Thymus (tissue), 11 donors: ENCODE measurements around the gene SWSAP1. TPM values are rescaled to one million over a fixed set of nuclear protein-coding genes. Genes with fewer than 3 reads are reported as not detected.
"Not testable (repeated sequence)": the region's sequence is repeated elsewhere in the genome, so short reads cannot be mapped to it uniquely, and the experiment has no call there.

Source experiments
- DNase-seq, 9 donors: peaks; one replicate each; pipeline ENCODE4 v3.0.0-alpha.2; 2013; ENCODE audit warnings: low spot score in 9 of 9, low read depth in 6 of 9, missing footprints in 1 of 9
- H3K27ac ChIP-seq, 2 donors: one replicate each; pipeline ENCODE4 v1.5.1; 2013; ENCODE audit warnings: control low read depth in 1 of 2, low read depth in 1 of 2, low read length in 1 of 2, mild to moderate bottlenecking in 1 of 2, moderate library complexity in 1 of 2
- H3K27me3 ChIP-seq, 2 donors: one replicate each; pipeline ENCODE4 v1.5.1; 2013; ENCODE audit warnings: low read length in 1 of 2; ENCODE audit not compliant: control insufficient read depth in 2 of 2, insufficient read depth in 1 of 2
- H3K36me3 ChIP-seq, 2 donors: one replicate each; pipeline ENCODE4 v1.5.1; 2013; ENCODE audit warnings: low read length in 1 of 2, mild to moderate bottlenecking in 1 of 2, moderate library complexity in 1 of 2; ENCODE audit not compliant: control insufficient read depth in 2 of 2, insufficient read depth in 2 of 2
- H3K4me1 ChIP-seq, 2 donors: one replicate each; pipeline ENCODE4 v1.5.1; 2013; ENCODE audit warnings: low read length in 2 of 2; ENCODE audit not compliant: control insufficient read depth in 2 of 2, insufficient read depth in 2 of 2
- H3K4me3 ChIP-seq, 2 donors: one replicate each; pipeline ENCODE4 v1.5.1; 2013; ENCODE audit warnings: low read length in 2 of 2, control low read depth in 1 of 2, mild to moderate bottlenecking in 1 of 2
- H3K9me3 ChIP-seq, 2 donors: one replicate each; pipeline ENCODE4 v1.5.1; 2013; ENCODE audit warnings: low read length in 1 of 2, mild to moderate bottlenecking in 1 of 2; ENCODE audit not compliant: control insufficient read depth in 2 of 2, insufficient read depth in 1 of 2
- WGBS: extraction: QIAGEN DNeasy Blood & Tissue Kit; methylation state at CpG from one replicate; pipeline ENCODE4 v1.1.7; 2013; 5-methylcytosine and 5-hydroxymethylcytosine counted together
- polyA plus RNA-seq: library from polyadenylated mRNA; stranded (reverse); fragments of 200-250 nt; gene quantifications from one replicate; pipeline ENCODE4 v1.2.3, GENCODE V29; 2013
- total RNA-seq: library from RNA; stranded (reverse); fragments of 120-200 nt; gene quantifications from one replicate; pipeline ENCODE4 v1.2.4, GENCODE V29; 2013
- donor health status: healthy.

The SWSAP1 gene
- total and polyA plus RNA-seq, 2 donors, result 3.3 to 5.9 TPM

DNA sequence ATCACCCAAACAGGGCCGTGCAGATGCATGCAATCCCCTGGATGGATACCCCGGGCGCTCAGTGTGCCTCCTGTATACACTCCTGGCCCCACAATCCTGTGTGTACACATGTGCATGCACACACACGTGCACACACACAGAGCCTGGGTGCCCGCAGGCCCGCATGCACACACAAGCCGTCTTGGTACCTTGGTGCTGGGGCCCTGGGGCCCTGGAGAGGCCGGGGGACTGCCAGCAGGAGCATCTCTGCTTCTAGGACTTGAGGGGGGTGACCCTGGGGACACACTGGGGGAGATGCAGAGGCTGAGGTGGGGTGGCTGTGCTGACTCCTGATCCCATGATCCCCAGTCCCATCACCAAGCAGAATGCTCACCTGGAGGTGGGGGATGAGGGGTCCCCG is 25.2 kb downstream of the SWSAP1 start:
- H3K4me1 ChIP-seq, result no peaks in the 10 kb centered on the region
- WGBS, result 95% methylated on average over 9 of the region's 9 CpGs
- no peak overlapping the region for H3K4me3 ChIP-seq
- H3K27ac ChIP-seq, result no peak overlapping the region
- no peaks in the 10 kb centered on the region for H3K36me3 ChIP-seq
- H3K9me3 ChIP-seq, result no peaks in the 10 kb centered on the region
- peaks cover 0 to 6% of the 10 kb centered on the region in 2 donors for H3K27me3 ChIP-seq
- no peak for DNase-seq

DNA sequence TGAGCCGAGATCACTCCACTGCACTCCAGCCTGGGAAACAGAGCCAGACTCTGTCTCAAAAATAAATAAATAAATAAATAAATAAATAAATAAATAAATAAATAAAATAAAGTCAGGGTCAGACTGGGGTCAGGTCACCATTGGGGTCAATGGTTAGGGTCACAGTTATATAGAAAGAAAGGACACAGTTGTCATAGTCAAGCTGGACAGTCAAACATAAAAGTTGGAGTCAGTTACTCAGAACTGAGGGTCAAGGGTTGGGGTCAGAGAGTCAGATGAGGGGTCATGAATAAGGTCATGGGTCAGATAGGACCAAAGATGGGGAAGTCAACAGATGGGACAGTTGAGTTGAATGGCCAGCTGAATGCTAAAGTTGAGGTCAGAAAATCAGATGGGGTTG is 26.3 kb downstream of the SWSAP1 start:
- 94% methylated on average over 1 of the region's 1 CpG for WGBS
- H3K27me3 ChIP-seq, result peaks cover 0 to 15% of the 10 kb centered on the region in 2 donors
- H3K4me1 ChIP-seq, result no peaks in the 10 kb centered on the region
- no peaks in the 10 kb centered on the region for H3K9me3 ChIP-seq
- no peak for DNase-seq
- no peaks in the 10 kb centered on the region for H3K36me3 ChIP-seq
- no peak overlapping the region for H3K27ac ChIP-seq
- H3K4me3 ChIP-seq, result no peak overlapping the region

DNA sequence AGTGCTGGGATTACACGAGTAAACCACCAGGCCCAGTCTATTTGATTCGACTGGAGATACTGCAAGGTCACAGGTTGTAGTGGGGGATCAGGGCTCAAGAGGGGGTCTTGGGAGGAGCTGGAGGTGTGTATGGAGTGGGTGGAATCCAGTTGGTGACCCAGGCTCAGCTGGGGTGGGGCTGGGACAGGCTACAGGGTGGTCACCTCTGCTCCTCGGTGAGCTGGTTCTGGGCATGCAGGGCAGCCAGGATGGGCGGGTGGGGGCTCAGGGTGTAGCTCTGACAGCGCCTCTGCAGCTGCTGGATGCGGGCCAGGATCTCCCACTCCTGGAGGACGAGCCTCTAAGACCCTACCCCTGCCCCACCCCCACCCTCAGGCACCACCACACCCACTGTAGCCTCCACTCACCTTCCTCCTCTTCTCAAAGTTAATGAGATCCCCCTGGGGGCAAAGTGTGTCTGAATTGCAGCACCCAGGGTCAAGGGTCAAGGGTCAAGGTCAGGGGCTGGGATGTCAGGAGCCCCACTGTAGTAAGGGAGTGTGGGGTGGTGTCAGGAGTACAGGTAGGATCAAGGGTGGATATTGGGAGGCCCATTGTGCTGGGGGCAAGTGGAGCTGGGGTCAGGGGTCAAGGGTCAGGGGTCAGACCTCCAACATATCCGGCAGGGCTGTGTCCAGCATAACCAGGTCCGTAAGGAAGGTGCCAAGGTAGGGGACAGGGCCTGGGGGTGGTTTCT is 27.5 kb downstream of the SWSAP1 start:
- 91% methylated on average over 9 of the region's 9 CpGs for WGBS
- H3K4me3 ChIP-seq, result no peak overlapping the region
- H3K4me1 ChIP-seq, result peaks cover 0 to 6% of the 10 kb centered on the region in 2 donors
- DNase-seq, result no peak
- no peaks in the 10 kb centered on the region for H3K9me3 ChIP-seq
- H3K36me3 ChIP-seq, result no peaks in the 10 kb centered on the region
- no peak overlapping the region for H3K27ac ChIP-seq
- peaks cover 0 to 26% of the 10 kb centered on the region in 2 donors for H3K27me3 ChIP-seq

DNA sequence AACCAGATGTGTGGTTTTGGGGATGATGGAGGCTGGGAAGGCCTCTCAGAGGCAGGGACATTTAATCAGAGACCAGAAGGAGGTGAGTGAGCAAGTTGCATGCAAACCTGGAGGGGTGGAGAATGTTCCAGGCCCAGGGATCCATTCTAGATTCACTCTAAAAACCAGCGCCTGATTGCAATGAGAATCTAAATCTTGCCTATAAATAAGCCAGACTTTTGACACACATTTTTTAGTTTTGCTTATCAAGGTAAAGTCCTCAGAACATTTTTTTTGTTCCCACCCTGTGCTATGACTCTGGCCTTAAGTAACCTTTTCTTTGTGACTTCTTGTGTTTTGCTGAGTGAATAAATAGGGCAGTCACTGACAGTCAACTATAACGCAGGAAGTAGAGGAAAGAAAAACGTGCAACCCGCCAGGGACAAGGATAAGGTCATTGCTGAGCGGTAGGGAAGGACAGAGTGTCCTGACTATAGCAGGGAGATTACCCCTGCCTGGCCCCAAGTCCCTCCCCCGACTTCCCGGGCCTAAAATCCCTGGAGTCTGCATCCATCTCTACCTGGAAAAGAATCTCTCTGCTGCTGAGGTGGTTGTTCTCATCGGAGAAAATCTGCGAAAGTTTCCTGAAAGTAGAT is 30.2 kb downstream of the SWSAP1 start:
- Histone ChIP-seq H3K9me3 (no peaks in the 10 kb centered on the region), H3K27ac (no peak overlapping the region), H3K36me3 (no peaks in the 10 kb centered on the region), H3K27me3 (peaks cover 0 to 36% of the 10 kb centered on the region in 2 donors), H3K4me1 (peaks cover 0 to 6% of the 10 kb centered on the region in 2 donors), H3K4me3 (no peak overlapping the region)
- 78% methylated on average over 9 of the region's 9 CpGs for WGBS
- DNase-seq, result no peak

DNA sequence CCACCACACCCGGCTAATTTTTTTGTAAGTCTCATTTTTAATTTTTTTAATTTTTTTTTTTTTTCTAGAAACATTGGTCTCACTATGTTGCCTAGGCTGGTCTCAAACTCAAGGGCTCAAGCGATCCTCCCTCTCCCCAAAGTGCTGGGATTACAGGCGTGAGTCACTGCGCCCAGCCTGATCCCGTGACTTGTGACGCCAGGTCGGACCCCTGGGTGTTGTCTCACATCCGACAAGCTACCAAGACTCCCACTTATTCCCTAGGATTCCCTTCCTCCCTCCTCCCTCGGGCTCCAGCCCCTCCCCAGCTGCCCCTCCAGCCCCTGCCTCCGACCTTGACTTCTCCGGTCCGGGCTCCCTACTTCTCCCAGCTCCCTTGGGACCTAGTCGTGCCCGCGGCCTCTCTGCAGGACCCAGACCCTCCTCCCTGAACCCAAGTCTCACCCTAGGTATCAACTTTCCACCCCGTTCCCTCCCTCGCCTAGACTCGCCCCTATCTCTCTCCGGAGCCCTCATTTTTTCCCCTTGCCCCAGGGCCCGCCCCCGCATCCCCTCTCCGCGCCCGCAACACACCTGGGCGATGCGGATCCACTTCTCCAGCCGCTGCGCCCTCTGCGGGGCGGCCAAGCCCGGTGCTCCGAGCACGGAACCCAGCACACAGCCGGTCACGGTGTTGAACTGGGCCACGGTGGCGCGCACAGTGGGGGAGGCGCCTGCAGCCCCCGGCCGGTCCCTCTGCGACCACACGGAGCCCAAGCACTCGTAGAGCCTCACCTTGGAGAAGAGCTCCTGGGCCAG is 31.6 kb downstream of the SWSAP1 start:
- WGBS, result 33% methylated on average over 44 of the region's 44 CpGs

DNA sequence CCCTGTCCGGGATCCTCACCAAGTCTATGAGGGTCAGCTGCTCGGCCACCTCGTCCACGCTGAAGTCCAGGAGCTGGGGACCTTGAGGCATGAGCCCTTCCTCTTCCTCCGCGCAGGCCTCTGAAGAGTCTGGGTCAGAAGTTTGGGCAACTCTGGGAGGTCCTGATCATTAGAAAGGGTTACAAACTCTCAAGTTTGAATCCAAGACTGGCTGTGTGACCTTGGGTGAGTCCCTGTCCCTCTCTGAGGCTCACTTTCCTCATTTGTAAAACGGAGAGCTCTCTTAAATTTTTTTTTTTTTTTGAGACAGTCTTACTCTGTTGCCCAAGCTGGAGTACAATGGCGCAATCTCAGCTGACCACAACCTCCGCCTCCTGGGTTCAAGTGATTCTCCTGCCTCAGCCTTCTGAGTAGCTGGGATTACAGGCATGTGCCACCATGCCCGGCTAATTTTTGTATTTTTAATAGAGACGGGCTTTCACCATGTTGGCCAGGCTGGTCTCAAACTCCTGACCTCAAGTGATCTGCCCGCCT is 32.3 kb downstream of the SWSAP1 start:
- H3K36me3 ChIP-seq, DNase-seq, H3K27ac ChIP-seq, H3K4me3 ChIP-seq, H3K4me1 ChIP-seq, H3K9me3 ChIP-seq: not testable (repeated sequence)
- WGBS, result 85% methylated on average over 12 of the region's 12 CpGs
- peaks cover 0 to 39% of the 10 kb centered on the region in 2 donors for H3K27me3 ChIP-seq

More for the DNA sequence above, 31.6 kb downstream of the SWSAP1 start:
- DNase-seq, result peak in 1 of 9 donors; percentile 33
- H3K9me3 ChIP-seq, result no peaks in the 10 kb centered on the region
- peaks cover 0 to 6% of the 10 kb centered on the region in 2 donors for H3K4me1 ChIP-seq
- no peak overlapping the region for H3K4me3 ChIP-seq
- peaks cover 0 to 36% of the 10 kb centered on the region in 2 donors for H3K27me3 ChIP-seq
- H3K27ac ChIP-seq, result no peak overlapping the region
- H3K36me3 ChIP-seq, result no peaks in the 10 kb centered on the region

DNA sequence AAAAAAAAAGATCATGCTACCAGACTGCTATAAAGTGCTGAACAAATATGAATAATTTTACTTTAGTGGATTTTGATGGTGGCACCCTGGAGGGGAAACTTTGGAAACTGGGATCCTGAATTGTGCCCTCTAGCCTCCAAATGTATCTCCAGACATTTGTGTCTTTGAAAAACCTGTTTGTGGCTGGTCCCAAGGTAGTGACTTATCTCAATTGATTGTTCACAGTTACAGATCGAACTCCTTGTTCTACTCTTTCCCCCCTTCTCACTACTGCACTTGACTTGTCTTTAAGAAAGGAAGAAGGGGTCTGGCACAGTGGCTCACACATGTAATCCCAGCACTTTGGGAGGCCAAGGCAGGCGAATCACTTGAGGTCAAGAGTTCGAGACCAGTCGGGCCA is 34.1 kb downstream of the SWSAP1 start:
- Histone ChIP-seq H3K4me3 (no peak overlapping the region), H3K36me3 (no peaks in the 10 kb centered on the region), H3K27me3 (peaks cover 0 to 39% of the 10 kb centered on the region in 2 donors), H3K27ac (no peak overlapping the region), H3K4me1 (peaks cover 0 to 6% of the 10 kb centered on the region in 2 donors), H3K9me3 (no peaks in the 10 kb centered on the region)
- WGBS, result 95% methylated on average over 4 of the region's 4 CpGs
- no peak for DNase-seq

DNA sequence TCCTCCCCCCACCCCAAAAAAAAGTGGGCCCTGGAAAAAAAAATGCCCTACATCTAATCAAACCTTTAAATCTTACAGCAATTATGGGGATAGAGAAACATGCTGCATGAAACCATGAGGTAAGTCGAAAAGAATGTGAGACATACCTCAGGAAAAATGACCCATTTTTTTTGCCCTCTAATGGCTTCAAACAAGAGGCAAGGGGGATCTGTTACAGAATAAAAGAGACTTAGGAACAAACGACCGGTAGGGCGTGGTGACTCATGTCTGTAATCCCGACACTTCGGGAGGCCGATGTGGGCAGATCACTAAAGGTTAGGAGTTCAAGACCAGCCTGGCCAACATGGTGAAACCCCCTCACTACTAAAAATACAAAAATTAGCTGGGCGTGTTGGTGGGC is 36.2 kb downstream of the SWSAP1 start:
- WGBS, result 84% methylated on average over 8 of the region's 8 CpGs
- Histone ChIP-seq H3K36me3 (no peaks in the 10 kb centered on the region), H3K4me3 (no peak overlapping the region), H3K27ac (no peak overlapping the region), H3K4me1 (peaks cover 0 to 6% of the 10 kb centered on the region in 2 donors), H3K9me3 (no peaks in the 10 kb centered on the region), H3K27me3 (peaks cover 0 to 40% of the 10 kb centered on the region in 2 donors)
- DNase-seq, result no peak
